Fibroblast of skin of back (primary cell): ENCODE data around the gene MYO10.

Experiments used
- DNase-seq: peaks from one replicate; pipeline ENCODE4 v3.0.0-alpha.2; 2013

MYO10 gene

GRCh38 chr5:16810208-16810854 lies 125.8 kb downstream of the MYO10 start:
- no peak for DNase-seq

GRCh38 chr5:16809395-16810207 lies 126.5 kb downstream of the MYO10 start:
- DNase-seq, result peak; percentile 92

- DNase-seq, result peak; percentile 23
Observed at GRCh38 chr5:16809010-16809394, 127.1 kb downstream of the MYO10 start.

GRCh38 chr5:16808021-16808420 lies 128.1 kb downstream of the MYO10 start:
- no peak for DNase-seq

- DNase-seq, result peak; percentile 26
Observed at GRCh38 chr5:16807547-16807864, 128.6 kb downstream of the MYO10 start.

- peak; percentile 23 for DNase-seq
Observed at GRCh38 chr5:16806711-16807546, 129.2 kb downstream of the MYO10 start.

GRCh38 chr5:16805486-16805885 lies 130.6 kb downstream of the MYO10 start:
- DNase-seq, result peak; percentile 65

- no peak for DNase-seq
Observed at GRCh38 chr5:16803831-16804230, 132.3 kb downstream of the MYO10 start.

- no peak for DNase-seq
Observed at GRCh38 chr5:16800477-16800876, 135.6 kb downstream of the MYO10 start.

GRCh38 chr5:16799796-16800195 lies 136.3 kb downstream of the MYO10 start:
- DNase-seq, result no peak

GRCh38 chr5:16797951-16798350 lies 138.1 kb downstream of the MYO10 start:
- DNase-seq, result no peak

GRCh38 chr5:16794269-16794913 lies 141.7 kb downstream of the MYO10 start:
- no peak for DNase-seq

GRCh38 chr5:16792598-16793275 lies 143.4 kb downstream of the MYO10 start:
- no peak for DNase-seq

- no peak for DNase-seq
Observed at GRCh38 chr5:16791904-16792597, 144.0 kb downstream of the MYO10 start.

- peak; percentile 60 for DNase-seq
Observed at GRCh38 chr5:16791036-16791705, 144.9 kb downstream of the MYO10 start.

GRCh38 chr5:16788957-16789356 lies 147.1 kb downstream of the MYO10 start:
- no peak for DNase-seq

- no peak for DNase-seq
Observed at GRCh38 chr5:16787278-16787677, 148.8 kb downstream of the MYO10 start.

GRCh38 chr5:16784843-16785791 lies 151.0 kb downstream of the MYO10 start:
- peak; percentile 38 for DNase-seq

GRCh38 chr5:16784088-16784487 lies 152.0 kb downstream of the MYO10 start:
- DNase-seq, result peak; percentile 47
